Activated naive CD8-positive, alpha-beta T cell treated with anti-CD3 and anti-CD28 coated beads for 36 hours (primary cell): Measurements from ENCODE around the gene HHATL. TPM values are rescaled to one million over a fixed set of nuclear protein-coding genes. Genes with fewer than 3 reads are reported as not detected.

Experiments used
- DNase-seq: peaks from one replicate; pipeline ENCODE4 v3.0.0; 2021
- H3K27ac Mint-ChIP-seq: one replicate; pipeline ENCODE4 v1.8.0; 2022; ENCODE audit warnings: mild to moderate bottlenecking, moderate library complexity, mixed read lengths
- H3K27me3 Mint-ChIP-seq: one replicate; pipeline ENCODE4 v1.8.0; 2022; ENCODE audit warnings: mild to moderate bottlenecking, mixed read lengths
- H3K36me3 Mint-ChIP-seq: one replicate; pipeline ENCODE4 v1.8.0; 2021; ENCODE audit warnings: mild to moderate bottlenecking, mixed read lengths
- H3K4me1 Mint-ChIP-seq: one replicate; pipeline ENCODE4 v1.8.0; 2021; ENCODE audit warnings: mixed read lengths
- H3K4me3 Mint-ChIP-seq: one replicate; pipeline ENCODE4 v1.8.0; 2022; ENCODE audit warnings: mild to moderate bottlenecking, moderate library complexity, mixed read lengths
- H3K9me3 Mint-ChIP-seq: one replicate; pipeline ENCODE4 v1.8.0; 2022; ENCODE audit warnings: mixed read lengths
- total RNA-seq, 2 experiments: library from RNA; stranded (reverse); gene quantifications; one replicate each; pipeline ENCODE4 v1.2.3, GENCODE V29; 2021

The HHATL gene
- total RNA-seq, 2 experiments from 2014 or later = not detected

DNA sequence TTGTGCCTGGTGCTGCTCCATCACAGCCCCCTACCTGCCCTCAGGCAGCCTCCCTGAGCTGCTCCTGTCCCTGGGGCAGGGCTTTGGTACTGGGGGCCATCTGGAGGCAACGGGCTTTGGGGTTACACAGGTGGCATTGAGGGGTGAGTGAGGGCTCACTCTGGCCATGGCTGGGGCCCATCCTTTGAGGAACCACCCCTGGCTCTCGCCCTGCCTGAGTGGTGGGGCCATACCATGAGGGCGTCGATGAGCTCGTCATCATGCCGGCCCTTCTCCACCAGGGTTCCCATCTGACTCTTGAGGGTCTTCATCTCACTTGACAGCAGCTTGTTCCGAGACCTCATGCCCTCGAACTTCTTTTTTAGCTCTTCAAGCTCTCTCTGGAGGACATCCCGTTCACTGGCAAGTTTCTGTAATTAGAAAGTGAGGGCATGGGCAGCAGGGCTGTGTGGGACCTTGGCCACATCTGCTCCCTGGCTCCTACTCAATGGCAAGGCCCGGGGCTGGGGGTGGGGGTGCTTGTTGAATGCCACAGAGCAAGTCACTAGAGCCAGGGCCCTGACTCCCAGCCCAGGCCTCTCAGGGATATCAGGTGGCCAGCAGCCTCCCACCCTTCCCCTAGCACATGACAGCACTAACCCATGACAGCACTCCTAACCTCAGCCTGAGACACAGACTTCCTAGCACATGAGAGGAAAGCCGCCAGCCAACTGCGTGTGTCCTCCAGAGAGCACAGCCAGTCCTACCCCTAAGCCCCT is 37.0 kb upstream of the HHATL start:
- no peaks in the 10 kb centered on the region for H3K36me3 Mint-ChIP-seq
- no peak overlapping the region for H3K4me3 Mint-ChIP-seq
- peaks cover 2% of the 10 kb centered on the region for H3K4me1 Mint-ChIP-seq
- no peaks in the 10 kb centered on the region for H3K27me3 Mint-ChIP-seq
- H3K27ac Mint-ChIP-seq = no peak overlapping the region
- DNase-seq = no peak
- H3K9me3 Mint-ChIP-seq = no peaks in the 10 kb centered on the region

DNA sequence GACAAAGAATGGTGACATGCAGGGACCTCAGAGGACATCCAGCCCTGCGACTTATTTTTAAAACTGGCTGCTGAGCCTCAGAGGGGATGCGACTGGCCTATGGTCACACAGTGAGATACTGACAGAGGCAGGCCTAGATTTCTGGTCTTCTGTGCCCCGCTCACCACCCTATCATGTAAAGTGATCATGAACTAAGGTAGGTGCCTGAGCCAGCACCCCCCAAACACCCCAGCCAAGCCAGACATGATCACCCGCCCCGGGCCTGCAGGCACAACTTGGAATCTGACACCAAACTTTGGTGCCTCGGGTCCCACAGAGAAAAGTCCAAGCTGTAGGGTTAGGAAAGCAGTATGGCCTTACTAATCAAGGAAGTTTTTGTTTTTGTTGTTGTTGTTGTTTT is 33.9 kb upstream of the HHATL start:
- Mint-ChIP-seq H3K36me3 (no peaks in the 10 kb centered on the region), H3K4me3 (no peak overlapping the region), H3K9me3 (no peaks in the 10 kb centered on the region), H3K27me3 (no peaks in the 10 kb centered on the region), H3K27ac (no peak overlapping the region), H3K4me1 (no peaks in the 10 kb centered on the region)
- DNase-seq = no peak

DNA sequence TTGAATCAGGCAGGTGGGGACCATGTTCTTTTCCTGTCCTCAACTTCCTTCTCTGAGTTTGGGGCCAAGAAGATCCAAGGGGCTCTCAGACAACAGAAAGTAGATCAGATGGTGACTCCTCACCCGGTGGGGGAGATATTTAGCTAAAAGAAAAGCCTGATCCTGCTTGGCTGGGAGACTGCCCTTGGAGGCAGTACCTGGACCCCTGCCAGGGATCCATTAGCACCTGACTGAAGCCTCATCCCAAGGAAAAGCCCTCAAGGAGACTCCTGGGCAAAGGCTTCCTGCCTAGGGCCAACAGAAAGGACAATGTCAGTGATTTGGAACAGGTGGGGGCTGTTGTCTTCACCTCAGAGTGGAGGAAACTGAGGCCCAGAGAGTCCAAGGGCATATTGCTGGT is 33.5 kb upstream of the HHATL start:
- DNase-seq = no peak
- H3K9me3 Mint-ChIP-seq = no peaks in the 10 kb centered on the region
- no peaks in the 10 kb centered on the region for H3K27me3 Mint-ChIP-seq
- H3K36me3 Mint-ChIP-seq = no peaks in the 10 kb centered on the region
- H3K4me1 Mint-ChIP-seq = no peaks in the 10 kb centered on the region
- H3K27ac Mint-ChIP-seq = no peak overlapping the region
- H3K4me3 Mint-ChIP-seq = no peak overlapping the region

DNA sequence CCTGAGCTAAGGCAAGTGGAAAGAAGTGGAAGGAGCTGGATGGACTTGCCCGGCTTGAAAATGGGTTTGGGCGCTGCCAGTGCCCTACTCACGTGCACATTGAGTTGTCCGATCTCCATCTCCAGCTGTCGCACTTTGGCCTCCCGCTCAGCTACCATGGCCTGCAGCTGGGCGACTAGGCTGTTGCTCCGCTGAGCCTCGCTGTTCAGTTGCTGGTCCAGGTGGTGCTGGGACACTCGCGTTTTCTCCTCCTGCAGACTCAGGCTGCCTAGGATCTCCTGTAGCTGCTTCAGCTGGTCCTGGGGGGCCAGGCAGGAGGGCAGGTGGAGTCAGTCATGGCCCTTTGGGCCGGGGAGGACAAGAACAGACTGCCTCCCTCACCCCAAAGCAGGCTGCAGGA is 33.0 kb upstream of the HHATL start:
- Mint-ChIP-seq H3K9me3 (no peaks in the 10 kb centered on the region), H3K4me3 (no peak overlapping the region), H3K36me3 (no peaks in the 10 kb centered on the region), H3K4me1 (no peaks in the 10 kb centered on the region), H3K27me3 (no peaks in the 10 kb centered on the region), H3K27ac (no peak overlapping the region)
- no peak for DNase-seq

DNA sequence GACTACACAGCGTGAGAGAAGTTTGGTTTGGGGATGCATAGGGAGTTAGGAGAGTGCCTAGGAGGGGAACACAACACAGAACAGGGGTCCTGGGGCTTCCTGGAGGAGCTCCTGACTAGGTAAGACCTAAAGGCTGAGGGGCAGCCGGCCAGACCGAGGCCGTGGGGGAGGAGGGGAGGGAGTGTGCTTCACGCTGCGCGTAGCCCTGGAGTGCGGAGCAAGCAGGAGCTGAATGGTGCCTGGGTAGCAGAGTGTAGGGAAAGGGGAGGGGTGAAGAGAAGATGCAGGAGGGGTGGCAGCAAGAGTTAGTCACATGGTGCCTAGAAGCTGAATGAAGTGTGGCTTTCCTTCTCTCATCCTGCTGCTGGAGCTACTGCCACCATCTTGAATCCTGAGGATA is 32.4 kb upstream of the HHATL start:
- Mint-ChIP-seq H3K9me3 (no peaks in the 10 kb centered on the region), H3K36me3 (no peaks in the 10 kb centered on the region), H3K27ac (no peak overlapping the region), H3K4me3 (no peak overlapping the region), H3K27me3 (no peaks in the 10 kb centered on the region), H3K4me1 (no peaks in the 10 kb centered on the region)
- DNase-seq = no peak

DNA sequence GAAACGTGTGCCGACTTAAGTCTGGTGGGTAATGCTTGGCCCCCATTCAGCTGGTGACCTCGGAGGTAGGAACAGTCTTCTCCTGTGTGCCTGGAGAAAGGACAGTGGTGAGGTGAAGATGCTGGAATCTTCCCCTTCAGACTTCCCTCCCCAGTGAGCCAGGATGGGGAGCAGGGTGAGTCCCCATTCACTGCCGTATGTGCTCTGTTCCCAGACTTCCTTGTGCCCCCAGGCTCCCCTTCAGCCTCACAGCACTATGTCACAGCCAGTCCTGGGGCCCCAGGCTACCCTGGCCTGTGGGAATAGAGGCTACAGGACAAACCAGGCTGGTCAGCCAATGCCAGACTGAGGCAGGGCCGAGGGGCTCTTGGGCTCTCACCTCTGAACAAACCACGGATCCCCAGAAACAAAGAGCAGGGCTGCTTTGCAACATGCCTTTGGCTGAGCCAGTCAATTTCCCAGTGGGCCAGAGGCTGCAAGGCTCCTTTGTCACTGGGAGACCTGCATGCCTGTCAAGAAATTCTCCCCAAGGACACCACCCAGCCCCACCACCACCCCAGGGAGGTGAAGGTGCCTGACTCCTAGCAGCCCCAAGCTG is 31.8 kb upstream of the HHATL start:
- no peaks in the 10 kb centered on the region for H3K9me3 Mint-ChIP-seq
- no peaks in the 10 kb centered on the region for H3K4me1 Mint-ChIP-seq
- no peak overlapping the region for H3K4me3 Mint-ChIP-seq
- no peaks in the 10 kb centered on the region for H3K27me3 Mint-ChIP-seq
- H3K36me3 Mint-ChIP-seq = no peaks in the 10 kb centered on the region
- no peak for DNase-seq
- H3K27ac Mint-ChIP-seq = no peak overlapping the region

DNA sequence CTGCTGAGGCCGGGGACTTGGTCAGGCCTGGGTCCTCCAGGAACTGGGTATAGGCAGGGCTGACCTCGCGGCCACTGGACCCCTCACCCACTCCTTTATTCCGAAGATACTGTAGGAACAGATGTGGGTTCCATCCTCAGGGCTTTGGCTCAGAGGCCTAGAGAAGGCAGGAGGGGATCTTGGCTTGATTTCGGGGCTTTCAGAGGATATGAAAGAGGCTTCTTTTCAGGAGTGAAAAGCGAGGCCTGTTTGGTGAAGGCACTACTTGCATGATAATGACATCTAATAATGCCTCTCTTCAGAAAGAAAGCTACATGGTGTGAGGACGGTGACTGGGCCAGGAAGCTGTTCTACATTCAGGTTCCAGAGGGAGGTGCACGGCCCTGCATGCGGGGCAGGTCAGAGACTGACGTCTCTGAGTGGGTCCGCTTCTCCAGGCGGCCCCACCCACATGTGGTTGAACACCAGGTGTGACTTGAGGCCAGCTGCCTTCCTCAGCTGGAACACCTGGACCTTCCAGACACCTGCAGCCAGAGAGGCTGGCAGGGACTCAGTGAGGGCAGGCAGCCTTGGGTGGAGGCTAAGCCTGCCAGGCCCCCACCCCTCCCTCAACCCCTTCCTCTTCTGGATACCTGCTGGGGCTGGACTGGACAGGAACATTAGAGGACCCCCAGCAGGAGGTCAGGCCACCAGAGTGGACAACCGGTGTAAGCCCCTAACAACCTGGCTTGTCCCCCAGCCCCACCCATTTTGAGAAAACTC is 31.1 kb upstream of the HHATL start:
- Mint-ChIP-seq H3K4me1 (no peaks in the 10 kb centered on the region), H3K36me3 (no peaks in the 10 kb centered on the region), H3K27ac (no peak overlapping the region), H3K27me3 (no peaks in the 10 kb centered on the region), H3K9me3 (no peaks in the 10 kb centered on the region), H3K4me3 (no peak overlapping the region)
- no peak for DNase-seq

DNA sequence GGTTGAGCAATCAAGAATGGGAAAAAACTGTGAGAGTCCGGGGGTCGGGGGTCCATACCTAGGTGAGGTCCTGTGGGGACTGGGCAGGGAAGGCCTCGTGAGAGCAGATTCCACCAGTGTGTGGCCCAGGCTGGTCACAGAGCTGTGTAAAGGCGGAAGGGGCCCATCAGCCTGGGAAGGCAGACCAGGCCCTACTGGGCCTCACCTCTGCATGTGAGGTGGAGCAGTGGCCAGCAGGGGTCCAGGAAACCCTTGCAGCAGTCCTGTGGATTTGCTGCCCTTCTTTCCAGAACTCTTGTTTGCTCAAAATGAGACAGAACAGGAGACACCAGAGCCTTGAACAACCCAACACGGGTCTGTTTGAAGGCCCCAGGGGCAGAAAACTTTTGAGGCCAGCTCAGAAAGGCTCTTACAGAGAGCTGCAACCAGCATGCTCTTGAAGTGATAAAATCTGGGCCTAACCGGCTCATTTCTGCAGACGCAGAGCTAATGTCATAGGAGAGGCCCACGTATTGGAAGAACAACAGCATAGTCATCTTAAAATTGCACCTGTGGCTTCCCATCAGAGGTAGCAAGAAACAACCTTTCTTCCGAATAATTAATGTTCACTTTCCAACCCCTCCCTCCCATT is 30.3 kb upstream of the HHATL start:
- no peaks in the 10 kb centered on the region for H3K9me3 Mint-ChIP-seq
- H3K27me3 Mint-ChIP-seq = no peaks in the 10 kb centered on the region
- no peak overlapping the region for H3K27ac Mint-ChIP-seq
- H3K36me3 Mint-ChIP-seq = no peaks in the 10 kb centered on the region
- H3K4me1 Mint-ChIP-seq = no peaks in the 10 kb centered on the region
- DNase-seq = no peak
- H3K4me3 Mint-ChIP-seq = no peak overlapping the region

DNA sequence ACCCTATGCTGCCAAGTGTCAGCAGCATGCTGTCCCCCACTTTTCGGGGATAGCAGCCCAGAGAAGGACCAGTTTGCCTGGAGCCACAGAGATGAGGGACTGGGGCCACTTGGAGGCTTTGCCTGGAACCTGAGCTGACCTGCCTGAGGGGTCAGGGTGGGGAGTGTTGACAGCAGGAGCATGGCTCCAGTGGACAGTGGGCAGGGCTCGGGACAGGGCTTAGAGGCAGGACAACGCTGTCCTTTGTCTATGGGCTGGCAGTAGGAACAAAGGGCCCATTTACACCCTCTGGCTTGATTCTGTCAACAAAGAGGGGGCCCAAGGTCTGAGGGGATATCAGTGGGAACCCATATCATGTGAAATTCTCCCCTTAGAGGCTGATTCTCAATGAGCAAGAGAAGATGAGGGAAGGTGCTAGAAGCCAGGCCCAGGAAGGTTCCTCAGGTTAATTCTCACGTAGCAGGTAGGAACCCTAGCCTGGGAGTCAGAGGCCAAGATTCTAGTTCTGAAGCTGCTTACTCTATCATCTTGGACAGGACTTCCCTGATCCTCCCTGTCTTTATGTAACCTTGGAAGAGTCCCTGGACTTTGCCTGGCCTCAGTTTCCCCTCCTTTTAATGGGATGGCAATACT is 29.7 kb upstream of the HHATL start:
- no peaks in the 10 kb centered on the region for H3K4me1 Mint-ChIP-seq
- no peaks in the 10 kb centered on the region for H3K9me3 Mint-ChIP-seq
- H3K4me3 Mint-ChIP-seq = no peak overlapping the region
- no peak overlapping the region for H3K27ac Mint-ChIP-seq
- H3K36me3 Mint-ChIP-seq = no peaks in the 10 kb centered on the region
- no peak for DNase-seq
- H3K27me3 Mint-ChIP-seq = no peaks in the 10 kb centered on the region

DNA sequence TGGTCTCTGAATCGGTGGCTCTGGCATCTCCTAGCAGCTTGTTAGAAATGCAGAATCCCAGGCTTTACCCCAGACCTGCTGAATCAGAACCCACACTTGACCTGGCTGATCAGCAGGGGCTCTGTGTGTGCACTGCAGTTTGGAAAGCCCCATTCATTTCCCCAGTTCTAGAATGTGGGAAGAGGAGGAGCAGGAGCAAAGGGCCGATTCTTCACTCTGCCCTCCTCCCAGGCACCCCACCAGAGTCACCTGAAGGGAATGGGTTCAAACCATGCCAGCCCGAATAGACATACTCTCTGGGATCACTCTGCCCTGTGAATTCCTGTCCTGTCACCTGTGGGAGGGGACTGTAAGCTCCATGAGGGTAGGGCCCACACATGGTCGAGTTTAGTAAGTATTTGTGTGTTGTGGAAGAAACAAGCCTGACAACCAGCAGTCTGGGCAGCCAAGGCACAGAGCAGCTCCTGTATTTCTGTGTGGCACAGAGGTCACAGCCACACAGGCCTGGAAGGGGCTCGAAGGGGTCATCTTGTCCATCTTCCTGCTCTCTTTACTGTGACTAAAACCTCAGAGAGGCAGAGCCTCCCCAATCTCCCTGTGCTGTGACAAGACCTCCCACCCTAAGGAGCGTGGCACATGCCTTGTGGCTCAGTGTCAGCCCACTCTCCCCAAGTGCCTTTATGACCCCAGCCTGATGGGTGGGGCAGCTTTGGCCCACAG is 29.0 kb upstream of the HHATL start:
- H3K36me3 Mint-ChIP-seq = no peaks in the 10 kb centered on the region
- H3K4me3 Mint-ChIP-seq = no peak overlapping the region
- H3K27me3 Mint-ChIP-seq = no peaks in the 10 kb centered on the region
- no peaks in the 10 kb centered on the region for H3K4me1 Mint-ChIP-seq
- no peak overlapping the region for H3K27ac Mint-ChIP-seq
- no peaks in the 10 kb centered on the region for H3K9me3 Mint-ChIP-seq
- no peak for DNase-seq

DNA sequence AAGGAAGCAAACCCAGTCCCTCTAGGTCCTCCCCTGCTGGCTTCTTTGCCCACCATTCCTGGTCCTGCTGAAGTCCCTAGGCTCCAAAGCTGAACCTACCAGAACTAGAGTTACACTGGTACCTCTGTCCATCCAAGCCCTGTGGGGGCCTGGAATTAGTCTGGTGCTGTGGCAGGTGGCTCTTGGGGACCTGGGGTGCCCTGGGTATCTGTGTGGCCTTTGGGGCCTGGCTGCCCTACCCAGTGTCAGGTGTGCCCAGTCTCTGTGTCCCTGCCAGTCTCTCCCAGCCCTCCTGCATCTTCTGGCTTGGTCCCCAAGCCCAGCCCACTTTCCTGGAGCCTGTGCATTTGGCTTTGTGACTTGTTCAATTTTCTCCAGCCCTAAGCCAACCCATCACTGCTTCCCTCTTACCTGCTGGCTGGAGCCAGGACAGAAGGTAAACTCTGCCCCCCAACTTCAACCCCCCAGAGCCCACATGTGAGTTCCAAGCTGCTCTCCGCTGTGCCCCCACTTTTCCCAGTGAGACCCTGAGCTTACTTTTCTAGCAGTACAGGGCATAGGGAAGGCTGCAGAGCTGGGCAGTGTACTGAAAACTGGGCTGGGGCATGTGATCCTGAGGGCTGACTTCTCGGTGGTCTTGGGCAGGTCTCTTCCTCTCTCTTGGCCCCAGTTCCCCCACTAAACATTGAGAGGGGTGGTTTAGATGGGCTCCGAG is 28.3 kb upstream of the HHATL start:
- Mint-ChIP-seq H3K9me3 (no peaks in the 10 kb centered on the region), H3K4me3 (no peak overlapping the region), H3K4me1 (no peaks in the 10 kb centered on the region), H3K36me3 (no peaks in the 10 kb centered on the region), H3K27me3 (no peaks in the 10 kb centered on the region), H3K27ac (no peak overlapping the region)
- DNase-seq = no peak

DNA sequence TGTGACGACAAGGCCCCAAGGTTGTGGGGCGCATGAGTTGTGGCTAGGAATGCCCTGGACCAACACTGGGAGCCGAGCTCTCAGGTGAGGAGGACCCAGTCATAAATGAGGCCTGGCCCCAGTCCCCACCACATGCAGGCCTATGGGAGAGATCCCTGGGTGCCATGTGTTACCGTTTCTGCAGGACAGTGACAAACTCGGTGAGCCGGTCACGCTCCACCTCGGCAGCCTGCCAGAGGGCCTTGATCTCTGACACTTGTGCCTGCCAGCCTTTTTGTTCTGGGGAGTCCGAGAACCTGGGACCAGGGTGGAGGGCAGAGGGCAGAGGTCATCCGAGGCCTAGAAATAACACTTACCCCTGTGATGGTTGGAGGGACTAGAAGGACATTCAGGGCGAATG is 27.7 kb upstream of the HHATL start:
- Mint-ChIP-seq H3K9me3 (no peaks in the 10 kb centered on the region), H3K4me1 (no peaks in the 10 kb centered on the region), H3K4me3 (no peak overlapping the region), H3K27ac (no peak overlapping the region), H3K36me3 (no peaks in the 10 kb centered on the region), H3K27me3 (no peaks in the 10 kb centered on the region)
- DNase-seq = no peak

DNA sequence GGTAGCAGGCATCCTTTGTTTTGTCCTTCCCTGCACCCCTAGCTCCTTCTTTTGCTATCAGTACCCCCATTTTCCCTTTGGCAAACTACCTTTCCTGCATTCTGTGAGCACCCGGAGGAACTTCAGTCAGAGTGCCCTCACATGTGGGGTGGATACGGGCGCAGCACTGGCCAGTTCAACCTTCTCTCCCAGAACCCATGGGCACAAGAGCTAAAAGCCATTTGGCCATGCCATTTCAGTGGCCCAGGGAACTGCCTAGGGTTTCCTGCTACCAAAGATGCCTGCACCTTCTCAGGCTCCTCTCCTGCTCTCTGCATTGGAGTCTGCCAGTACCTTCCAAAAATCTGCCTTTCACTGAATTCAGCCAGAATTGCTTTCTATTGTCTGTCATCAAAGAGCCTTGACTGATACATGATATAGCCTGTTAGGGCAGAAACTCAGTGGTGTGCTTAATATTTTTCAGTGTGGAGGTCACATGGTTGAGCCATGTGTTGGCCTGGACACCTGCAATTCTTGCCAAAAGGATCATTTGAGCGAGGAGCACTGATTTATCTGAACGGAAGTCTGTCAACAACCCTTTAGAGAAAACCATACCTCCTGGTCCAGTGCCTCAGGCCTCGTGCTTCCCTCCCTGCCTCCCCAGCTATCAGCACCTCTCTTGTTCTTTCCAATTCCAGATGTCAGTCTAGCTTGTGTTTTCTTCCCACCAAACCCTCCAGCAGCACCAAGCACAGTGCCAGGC is 27.0 kb upstream of the HHATL start:
- no peaks in the 10 kb centered on the region for H3K36me3 Mint-ChIP-seq
- no peaks in the 10 kb centered on the region for H3K9me3 Mint-ChIP-seq
- no peak overlapping the region for H3K4me3 Mint-ChIP-seq
- no peak for DNase-seq
- H3K27me3 Mint-ChIP-seq = no peaks in the 10 kb centered on the region
- H3K4me1 Mint-ChIP-seq = no peaks in the 10 kb centered on the region
- no peak overlapping the region for H3K27ac Mint-ChIP-seq
